Fibroblast of gingiva (primary cell): ENCODE measurements around the gene ATP5F1C.
"Not testable (repeated sequence)": the region's sequence is repeated elsewhere in the genome, so short reads cannot be mapped to it uniquely, and the experiment has no call there.

Source experiments
- DNase-seq: peaks from one replicate; pipeline ENCODE4 v3.0.0-alpha.2; 2011; ENCODE audit warnings: low read depth

ATP5F1C gene

DNA sequence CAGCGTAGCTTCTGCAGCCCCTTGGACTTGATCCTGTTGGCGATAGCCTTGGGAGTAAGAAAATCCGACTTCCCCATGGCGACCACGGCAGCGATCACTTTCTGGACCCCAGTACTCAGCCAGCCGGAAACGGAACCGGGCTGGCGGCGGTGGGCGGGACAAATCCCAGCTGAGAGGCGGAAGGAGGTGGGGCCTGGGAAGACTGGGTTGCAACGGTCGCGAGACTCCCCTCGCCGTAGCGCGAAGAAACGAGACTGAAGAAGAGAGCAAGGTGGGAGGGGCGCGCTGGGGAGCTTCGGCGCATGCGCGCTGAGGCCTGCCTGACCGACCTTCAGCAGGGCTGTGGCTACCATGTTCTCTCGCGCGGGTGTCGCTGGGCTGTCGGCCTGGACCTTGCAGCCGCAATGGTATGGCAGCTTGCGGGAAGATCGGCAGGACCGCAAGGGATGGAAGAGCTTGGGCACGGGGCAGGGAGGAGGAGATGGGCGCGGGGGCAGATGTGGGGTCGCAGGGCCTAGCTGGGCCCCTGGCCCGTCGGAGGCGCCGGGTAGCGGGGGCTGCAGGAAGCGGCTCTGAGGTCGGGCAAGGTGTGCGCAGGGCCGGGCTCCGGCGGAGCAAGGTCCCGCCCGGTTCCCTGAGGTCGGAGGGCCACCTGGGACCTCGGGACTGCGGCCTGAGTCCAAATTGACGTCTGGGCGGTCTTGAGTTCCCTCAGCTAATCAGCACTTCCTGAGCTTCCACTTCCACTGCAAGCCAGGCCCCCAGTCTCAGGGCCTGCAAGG is at the start of gene ATP5F1C, which contains the start of gene KIN:
Gene ATP5F1C, plus strand, starts transcription at position 321 of the 782 bp plus-strand sequence. Its CDS starts 31 bp downstream, at position 352.
Gene KIN, minus strand, starts transcription at position 137 of the 782 bp plus-strand sequence. Its CDS starts 60 bp downstream, at position 77.
- peak; percentile 95 for DNase-seq

DNA sequence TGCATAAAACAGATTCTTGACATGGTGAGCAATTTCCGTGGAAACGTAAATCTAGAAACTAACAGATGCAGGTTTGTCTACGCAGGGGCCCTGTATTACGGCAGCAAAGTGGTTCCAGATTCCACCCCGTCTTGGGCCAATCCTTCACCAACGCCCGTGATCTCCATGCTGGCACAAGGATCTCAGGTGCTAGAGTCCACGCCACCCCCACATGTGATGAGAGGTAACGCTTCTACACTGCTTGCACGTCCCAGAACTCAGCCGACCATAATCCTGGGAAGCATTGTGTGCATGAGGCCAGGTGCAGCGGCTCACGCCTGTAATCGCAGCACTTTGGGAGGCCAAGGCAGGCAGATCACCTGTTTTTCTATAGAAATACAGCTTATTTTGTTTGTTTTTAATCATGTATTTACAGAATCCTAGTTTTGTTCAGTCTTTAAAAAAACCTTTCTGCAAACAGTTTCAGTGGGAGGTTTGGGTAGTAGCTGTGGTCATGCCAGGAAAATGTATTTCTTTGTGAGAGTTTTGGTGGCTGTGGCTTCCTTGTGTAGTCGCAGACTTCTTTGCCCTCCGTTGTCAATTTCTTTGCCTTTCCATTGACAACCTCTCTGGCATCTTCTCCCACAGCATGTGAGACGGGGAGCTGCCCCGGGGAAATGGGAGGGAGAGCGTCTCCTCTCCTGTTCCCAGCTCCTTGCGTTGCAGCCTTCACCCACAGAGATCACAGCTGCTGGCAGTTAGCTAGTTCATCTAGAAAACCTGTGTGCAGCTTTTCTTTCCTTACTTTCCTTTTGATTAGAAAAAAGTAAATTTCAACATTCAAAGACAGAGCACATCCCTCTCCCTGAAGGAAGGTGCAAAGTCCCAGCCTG is 49.2 kb upstream of the ATP5F1C start:
- DNase-seq = no peak

DNA sequence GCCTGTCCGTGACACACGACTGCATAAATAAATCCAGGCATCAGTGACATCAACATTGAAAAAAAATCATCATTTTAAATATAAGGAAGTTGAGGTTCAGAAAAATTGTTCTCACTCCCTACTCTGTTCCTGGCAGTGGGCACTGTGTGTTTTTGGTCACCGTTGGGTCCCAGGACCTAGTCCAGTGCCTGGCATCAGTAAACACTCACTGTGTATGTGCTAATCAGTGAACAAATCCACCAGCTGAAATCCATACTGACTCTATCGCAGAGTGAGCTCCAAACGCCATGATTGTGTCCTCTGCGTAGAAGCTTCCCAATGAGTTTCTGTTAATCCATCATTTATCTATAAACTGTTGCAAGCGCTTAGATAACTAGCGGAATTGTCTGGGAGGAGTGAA is 43.7 kb upstream of the ATP5F1C start:
- no peak for DNase-seq

DNA sequence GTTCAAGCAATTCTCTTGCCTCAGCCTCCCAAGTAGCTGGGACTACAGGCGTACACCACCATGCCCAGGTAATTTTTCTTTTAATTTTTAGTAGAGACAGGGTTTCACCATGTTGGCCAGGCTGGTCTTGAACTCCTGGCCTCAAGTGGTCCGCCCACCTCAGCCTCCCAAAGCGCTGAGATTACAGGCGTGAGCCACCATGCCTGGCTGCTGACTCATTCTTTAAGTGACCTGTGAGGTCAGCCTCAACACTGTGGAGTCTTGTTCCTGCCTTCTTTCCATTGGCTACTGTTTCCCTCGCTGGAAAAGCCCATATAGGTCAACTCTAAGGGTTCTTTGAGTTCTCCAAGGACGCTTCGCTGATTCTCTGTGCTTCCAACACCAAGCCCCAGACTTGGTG is 39.3 kb upstream of the ATP5F1C start:
- DNase-seq = not testable (repeated sequence)

DNA sequence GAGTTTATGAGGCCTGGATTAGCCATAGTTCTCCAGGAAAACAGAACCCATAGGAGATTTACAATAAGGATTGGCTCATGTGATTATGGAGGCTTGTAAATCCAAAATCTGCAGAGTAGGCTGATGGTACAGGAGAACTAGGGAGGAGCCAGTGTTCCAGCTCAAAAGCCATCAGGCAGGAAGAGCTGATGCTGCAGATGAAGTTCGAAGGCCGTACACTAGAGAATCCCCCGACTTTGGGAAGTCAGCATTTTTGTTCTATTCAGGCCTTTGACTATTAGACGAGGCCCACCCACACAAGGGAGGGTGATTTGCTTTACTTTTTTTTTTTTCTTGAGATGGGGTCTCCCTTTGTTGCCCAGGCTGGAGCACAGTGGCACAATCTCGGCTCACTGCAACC is 37.8 kb upstream of the ATP5F1C start:
- DNase-seq = no peak

DNA sequence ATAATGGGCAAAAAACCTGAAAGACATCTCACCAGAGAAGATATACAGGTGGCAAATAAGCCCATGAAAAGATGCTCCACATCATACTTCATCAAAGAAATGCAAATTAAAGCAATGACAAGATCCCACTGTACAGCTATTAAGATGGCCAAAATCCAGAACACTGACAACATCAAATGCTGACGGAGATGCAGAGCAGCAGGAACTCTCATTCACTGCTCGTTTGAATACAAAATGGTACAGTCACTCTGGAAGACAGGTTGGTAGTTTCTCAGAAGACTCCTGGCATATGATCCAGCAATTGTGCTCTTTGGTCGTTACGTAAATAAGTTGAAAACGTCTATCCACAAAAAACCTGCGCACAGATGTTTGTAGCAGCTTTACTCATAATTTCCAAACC is 35.7 kb upstream of the ATP5F1C start:
- no peak for DNase-seq

DNA sequence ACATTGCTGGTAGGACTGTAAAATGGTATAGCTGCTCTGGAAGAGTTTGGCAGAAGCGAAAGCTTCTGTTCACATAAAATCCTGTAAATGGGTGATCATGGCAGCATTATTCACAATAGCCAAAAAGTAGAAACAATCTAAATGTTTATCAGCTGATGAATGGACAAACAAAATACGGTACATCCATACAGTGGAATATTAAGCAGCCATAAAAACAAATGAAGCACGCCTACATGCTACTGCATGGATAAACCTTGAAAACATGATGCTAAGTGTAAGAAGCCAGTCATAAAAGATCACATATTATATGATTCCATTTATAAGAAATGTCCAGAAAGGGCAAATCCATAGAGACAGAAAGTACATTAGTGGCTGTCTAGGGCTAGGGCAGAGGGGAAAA is 32.9 kb upstream of the ATP5F1C start:
- no peak for DNase-seq

DNA sequence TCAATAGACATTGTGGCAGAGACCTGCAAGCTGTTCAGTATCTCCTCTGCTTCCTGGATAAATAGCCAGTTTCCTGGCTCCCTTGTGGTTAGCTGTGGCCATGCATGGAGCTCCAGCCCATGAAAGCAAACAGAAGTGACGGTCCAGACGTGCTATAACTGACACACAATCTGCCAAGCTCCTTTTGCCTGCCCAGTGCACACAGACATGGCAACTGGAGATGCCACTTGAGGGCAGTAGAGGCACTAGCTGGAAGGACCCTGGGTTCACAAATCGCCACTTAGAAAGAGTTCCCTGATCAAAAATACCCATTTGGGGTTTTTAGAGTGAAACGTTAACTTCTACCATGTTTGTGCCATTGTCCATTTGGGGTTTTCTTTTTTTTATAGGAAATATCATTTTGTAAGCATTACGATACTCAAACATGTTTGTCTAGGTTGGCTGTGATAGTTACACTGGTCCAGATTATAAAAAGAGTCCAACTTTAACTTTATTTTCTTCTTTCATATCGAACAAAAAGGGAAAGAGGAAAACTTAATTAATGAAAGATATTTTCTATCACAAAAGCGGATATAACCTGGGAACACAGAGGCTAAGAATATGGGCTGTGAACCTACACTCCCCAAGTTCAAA is 31.5 kb upstream of the ATP5F1C start:
- DNase-seq = no peak

DNA sequence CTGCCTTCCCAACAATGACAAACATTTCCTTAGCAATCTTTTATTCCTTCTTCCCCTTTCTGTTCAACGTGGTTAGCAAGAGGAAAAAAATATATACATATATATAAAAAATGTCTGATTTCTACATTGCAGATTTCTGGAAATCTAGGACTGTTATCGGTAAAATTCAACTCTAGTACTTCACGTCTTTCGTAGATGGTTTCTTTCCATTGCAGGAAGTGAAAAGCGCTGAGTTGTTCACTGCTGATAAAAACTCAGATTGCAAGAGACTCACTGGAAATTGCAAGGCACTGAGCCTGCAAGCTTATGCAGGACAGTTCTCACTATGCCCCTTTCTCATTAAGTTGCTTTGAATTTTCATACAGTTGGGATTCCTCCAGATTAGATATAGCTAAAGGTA is 24.0 kb upstream of the ATP5F1C start:
- no peak for DNase-seq

DNA sequence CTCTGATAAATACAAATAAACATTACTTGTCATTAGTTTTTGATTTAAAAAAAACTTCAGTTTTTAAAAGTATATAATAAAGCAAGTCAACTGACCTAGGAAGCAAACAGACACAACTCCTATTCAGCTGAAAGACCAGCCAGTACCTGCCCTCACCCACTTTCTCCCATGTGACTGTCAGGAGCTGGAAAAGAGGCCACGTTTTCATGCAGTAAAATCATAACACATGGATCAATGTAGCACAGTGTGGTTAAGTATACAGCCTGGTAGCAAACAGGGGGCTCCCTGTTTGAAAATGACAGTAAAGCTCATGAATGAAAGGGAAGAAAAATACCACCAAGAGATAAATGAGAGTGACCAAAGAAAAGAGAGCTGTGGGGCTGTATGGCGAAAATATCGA is 21.7 kb upstream of the ATP5F1C start:
- no peak for DNase-seq

DNA sequence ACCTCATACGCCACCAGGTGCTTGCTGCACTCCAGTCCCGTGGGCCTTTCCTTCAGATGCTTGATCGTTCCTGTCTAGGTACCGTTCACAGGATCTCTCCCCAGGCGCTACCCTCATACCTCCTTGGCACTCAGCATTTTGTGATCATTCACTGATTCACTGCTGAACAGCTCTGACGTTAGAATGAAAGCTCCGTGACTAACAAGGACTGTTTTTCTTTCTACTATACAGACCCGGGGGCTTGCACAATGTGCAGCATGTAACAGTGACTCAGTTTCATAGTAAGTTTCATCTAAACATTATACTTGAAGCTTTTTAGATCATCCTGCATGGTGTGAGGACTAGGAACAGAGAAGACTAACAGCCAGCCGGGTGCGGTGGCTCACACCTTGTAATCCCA is 20.8 kb upstream of the ATP5F1C start:
- peak; percentile 71 for DNase-seq

DNA sequence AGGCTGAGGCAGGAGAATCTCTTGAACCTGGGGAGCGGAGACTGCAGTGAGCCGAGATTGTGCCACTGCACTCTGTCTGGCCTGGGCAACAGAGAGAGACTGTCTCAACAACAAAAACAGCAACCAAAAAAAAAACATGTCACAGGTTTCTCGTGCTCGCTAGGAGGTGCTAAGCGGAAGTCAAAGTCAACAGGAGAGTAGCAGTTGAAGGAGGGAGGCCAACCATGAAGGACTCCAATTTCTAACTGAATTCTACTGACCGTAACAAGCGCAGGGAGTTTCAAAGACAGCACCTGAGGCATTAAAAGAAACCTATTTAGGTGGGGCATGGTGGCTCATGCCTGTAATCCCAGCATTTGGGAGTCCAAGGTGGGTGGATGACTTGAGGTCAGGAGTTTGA is 19.6 kb upstream of the ATP5F1C start:
- no peak for DNase-seq

DNA sequence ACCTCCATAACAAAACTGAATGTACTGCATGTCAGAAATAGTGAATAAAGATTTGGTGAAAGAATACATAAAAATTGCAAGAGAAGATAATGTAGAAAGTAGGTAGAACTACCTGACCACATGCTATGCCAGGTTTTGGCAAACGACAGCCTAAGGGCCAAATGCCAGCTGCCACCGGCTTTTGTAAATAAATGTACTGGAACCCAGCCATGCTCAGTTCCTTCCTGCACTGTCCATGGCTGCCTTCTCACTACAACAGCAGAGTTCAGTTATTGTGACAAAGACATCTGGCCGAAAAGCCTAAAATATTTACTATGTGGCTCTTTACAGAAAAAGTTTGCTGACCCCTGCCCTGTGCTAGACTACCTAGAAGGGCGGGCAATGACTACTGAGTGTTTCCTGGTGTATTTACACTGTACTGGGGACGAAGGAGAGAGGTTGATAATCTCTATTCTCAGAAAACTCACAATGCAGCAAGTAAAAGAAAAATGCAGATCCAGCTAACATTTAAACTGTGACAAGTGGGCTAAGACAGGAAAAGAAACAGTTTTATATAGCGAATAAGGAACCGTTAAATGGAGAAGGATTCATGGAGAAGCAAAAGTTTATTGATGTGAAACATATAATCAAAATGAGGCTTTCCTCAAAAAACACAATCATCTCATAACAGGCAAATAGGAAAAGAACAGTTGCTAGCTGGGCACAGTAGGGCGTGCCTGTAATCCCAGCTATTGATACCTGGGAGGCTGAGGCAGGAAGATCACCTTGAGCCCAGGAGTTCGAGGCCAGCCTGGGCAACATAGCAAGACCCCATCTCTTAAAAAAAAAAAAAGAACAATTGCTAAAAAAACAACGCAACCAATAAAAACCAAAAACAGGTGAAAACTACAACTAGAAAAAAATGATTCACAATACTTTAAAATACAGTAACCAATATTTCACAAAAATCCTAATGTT is 13.9 kb upstream of the ATP5F1C start:
- no peak for DNase-seq

DNA sequence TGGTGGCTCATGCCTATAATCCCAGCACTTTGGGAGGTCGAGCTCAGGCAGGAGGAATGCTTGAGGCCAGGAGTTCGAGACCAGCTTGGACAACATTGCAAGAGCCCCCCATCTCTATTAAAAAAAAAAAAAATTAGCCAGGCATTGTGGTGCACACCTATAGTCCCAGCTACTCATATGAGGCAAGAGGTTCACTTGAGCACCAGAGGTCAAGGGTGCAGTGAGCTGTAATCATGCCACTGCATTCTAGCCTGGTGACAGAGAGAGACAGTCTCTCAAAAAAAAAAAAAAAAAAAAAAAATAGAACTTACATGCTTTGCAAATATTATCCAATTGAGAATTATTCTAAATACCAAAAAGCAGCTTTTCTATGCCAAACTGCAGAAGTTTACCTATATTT is 11.2 kb upstream of the ATP5F1C start:
- no peak for DNase-seq

DNA sequence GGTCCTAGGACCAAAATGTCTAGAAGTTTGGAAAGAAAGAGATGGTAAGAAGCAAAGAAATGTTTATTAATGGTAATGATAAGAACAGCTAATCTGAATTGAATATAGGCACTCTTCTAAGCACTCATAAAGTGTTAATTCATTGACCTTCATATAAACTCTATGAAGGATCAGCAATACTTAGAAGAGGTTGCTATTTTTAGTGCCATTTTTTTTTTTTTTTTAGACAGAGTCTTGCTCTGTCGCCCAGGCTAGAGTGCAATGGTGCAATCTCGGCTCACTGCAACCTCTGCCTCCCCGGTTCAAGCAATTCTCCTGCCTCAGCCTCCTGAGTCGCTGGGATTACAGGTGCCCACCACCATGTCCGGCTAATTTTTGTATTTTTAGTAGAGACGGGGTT is 5.8 kb upstream of the ATP5F1C start:
- not testable (repeated sequence) for DNase-seq

DNA sequence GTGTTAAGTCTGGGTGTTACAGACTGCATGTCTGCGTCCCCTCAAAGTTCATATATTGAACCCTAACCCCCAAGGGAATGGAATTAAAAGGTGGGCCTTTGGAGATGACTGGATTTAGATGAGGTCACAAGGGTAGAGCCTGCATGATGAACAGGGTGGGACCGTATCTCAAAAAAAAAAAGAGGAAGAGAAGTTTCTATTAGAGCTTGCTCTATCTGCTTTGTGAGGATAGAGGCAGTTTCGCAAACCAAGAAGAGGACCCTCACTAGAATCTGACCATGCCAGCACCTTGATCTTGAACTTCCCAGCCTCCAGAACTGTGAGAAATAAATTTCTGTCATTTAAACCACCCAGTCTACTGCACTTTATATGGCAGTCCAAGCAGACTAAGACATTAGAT is 1.5 kb upstream of the ATP5F1C start:
- DNase-seq = no peak

DNA sequence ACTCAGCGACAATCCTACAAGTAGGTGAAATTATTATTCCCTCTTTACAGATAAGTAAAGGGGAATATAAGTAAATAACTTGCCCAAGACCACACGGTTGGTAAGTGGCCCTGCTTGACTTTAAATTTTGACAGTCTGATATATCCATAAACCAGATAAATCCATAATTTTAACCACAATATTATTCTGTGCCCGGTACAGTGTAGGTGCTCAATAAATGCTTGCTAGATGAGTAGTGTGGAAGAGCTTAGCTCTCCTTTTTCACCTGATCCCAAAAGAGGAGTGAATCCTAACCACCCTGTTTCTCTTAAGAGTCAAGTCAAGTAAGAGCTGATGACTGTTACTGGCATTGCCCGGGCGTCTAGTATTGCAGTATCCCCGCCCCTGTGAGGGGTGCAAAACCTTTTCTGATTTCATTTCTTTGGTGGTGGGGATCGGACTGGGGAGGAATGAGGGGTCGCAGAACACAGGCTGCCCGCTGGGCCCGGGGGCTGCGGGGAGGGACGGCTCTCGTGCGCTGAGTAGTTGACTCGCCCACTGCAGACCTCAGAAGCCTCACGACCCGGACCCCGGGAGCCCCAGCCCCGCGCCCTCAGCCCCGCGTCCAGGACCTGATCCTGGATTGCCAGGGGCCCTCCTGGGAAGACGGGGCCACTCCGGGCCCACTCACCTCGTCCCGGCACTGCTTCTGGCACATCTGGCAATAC is 674 bp upstream of the ATP5F1C start:
- DNase-seq = no peak

DNA sequence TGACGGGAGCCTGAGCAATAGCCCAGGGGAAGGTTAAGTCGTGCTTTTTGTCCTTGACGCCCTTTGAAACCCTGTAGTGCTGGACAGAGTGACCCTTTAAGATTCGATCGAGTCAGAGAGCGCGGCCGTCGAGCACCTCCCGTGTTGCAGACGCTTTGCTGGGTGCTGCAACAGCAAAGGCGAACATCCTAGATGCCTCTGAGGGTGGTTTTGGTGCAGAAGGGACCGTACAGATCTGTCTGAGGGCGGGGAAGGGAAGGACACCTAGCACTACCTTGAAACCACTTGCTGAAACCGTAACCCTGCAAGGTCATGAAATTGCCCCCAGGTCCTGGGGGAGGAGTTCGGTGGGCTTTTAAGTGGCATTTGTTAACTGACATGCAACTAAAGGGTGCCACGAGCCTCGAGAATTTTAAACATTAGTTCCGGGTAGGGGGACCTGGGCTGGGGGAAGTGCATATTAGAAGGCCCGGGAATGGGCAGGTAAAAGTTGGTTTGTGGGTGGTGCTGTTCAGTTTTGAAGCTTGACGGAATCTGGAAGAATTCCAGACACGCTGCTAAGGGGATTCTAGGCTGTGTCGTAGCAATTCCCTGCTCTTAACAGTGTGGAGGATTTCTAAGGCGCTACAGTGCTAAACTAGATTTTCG is 786 bp downstream of the ATP5F1C start:
- no peak for DNase-seq

DNA sequence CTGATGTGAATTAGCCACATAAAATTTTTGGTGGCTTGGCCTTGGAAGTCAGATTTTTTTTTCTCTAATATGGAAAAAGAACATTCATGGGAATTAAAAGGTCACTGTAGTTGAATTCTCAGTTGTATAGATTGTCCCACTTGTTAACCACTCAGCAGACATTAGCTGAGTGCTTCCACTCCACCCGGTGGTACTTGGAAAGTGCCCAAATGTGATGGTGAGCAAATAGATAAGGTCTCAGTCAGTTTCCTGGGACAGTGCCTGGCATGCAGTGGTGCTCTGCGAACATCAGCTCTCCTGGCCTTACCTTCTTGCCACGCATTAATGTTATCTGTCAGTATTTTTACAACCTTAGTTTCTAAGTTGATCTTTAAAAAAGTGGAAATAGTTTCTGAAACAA is 1.4 kb downstream of the ATP5F1C start:
- no peak for DNase-seq

DNA sequence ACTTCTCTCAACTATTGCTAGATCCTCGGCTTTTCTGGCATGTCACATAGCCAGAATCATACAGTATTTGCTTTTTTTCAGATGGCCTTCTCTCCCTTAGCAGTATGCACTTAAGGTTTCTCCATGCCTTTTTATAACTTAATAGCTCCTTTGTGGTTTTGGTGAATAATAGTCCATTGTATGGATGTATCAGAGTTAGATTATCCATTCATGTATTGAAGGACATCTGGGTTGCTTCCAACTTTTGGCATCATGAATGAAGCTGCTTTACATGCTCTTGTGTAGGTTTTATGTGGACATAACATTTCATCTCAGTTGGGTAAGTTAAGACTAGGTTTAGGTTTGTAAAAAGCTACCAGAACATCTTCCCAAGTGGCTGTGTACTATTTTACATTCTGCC is 4.6 kb downstream of the ATP5F1C start:
- DNase-seq = no peak
